ENCODE data around the gene MERTK. TPM values are rescaled to one million over a fixed set of nuclear protein-coding genes. Genes with fewer than 3 reads are reported as not detected.

MERTK gene
- total RNA-seq, 2 experiments from 2014 or later, result 0.08 to 0.19 TPM

GRCh38 chr2:112029164-112029563, 130.8 kb downstream of the MERTK start:
- no peak for TF ChIP-seq CTCF (IDR thresholded peaks at IDR 0.05)
- no peaks in the 10 kb centered on the region for H3K4me1 Mint-ChIP-seq (ENCODE audit: low read depth)
- no peak overlapping the region for H3K27ac Mint-ChIP-seq
- Histone ChIP-seq H3K4me1 (ENCODE audit: insufficient read depth, low read length) (no peaks in the 10 kb centered on the region), H3K27ac (ENCODE audit: low read depth in 1 of 2, low read length in 2 of 2) (no peak overlapping the region), H3K9me3 (ENCODE audit: control insufficient read depth in 1 of 2, insufficient read depth in 1 of 2, low read length in 2 of 2) (peaks cover 0 to 6% of the 10 kb centered on the region in 2 experiments), H3K27me3 (ENCODE audit: control insufficient read depth in 1 of 2, insufficient read depth in 2 of 2, low read length in 2 of 2) (no peaks in the 10 kb centered on the region), H3K4me3 (ENCODE audit: low read length) (no peak overlapping the region), H3K36me3 (ENCODE audit: insufficient read depth, low read length) (no peaks in the 10 kb centered on the region)
- H3K4me3 Mint-ChIP-seq, result no peak overlapping the region
- no peaks in the 10 kb centered on the region for H3K27me3 Mint-ChIP-seq
- ATAC-seq (ENCODE audit: poor library complexity), result no peak
- POLR2A ChIA-PET, result no interaction called here
- DNase-seq, result no peak
- intact Hi-C loops (cut with DNase I, micrococcal nuclease), result no loop called here
- H3K36me3 Mint-ChIP-seq (ENCODE audit: low read depth), result no peaks in the 10 kb centered on the region
- CTCF ChIA-PET, result no interaction called here
- H3K9me3 Mint-ChIP-seq, result no peaks in the 10 kb centered on the region

GRCh38 chr2:112031473-112032223, 133.2 kb downstream of the MERTK start:
- no peak overlapping the region for H3K4me3 ChIP-seq (ENCODE audit: low read length)
- ChIA-PET CTCF (no interaction called here), POLR2A (no interaction called here)
- TF ChIP-seq CTCF (IDR thresholded peaks at IDR 0.05), result no peak
- intact Hi-C loops (cut with DNase I, micrococcal nuclease), result no loop called here
- H3K4me3 Mint-ChIP-seq, result no peak overlapping the region
- H3K9me3 Mint-ChIP-seq, result no peaks in the 10 kb centered on the region
- H3K27ac ChIP-seq (ENCODE audit: low read depth in 1 of 2, low read length in 2 of 2), result no peak overlapping the region
- no peaks in the 10 kb centered on the region for H3K4me1 Mint-ChIP-seq (ENCODE audit: low read depth)
- no peaks in the 10 kb centered on the region for H3K27me3 Mint-ChIP-seq
- peaks cover 5 to 15% of the 10 kb centered on the region in 2 experiments for H3K9me3 ChIP-seq (ENCODE audit: control insufficient read depth in 1 of 2, insufficient read depth in 1 of 2, low read length in 2 of 2)
- no peaks in the 10 kb centered on the region for H3K27me3 ChIP-seq (ENCODE audit: control insufficient read depth in 1 of 2, insufficient read depth in 2 of 2, low read length in 2 of 2)
- H3K36me3 Mint-ChIP-seq (ENCODE audit: low read depth), result no peaks in the 10 kb centered on the region
- no peak overlapping the region for H3K27ac Mint-ChIP-seq
- no peaks in the 10 kb centered on the region for H3K4me1 ChIP-seq (ENCODE audit: insufficient read depth, low read length)
- H3K36me3 ChIP-seq (ENCODE audit: insufficient read depth, low read length), result no peaks in the 10 kb centered on the region
- DNase-seq (no peak), ATAC-seq (ENCODE audit: poor library complexity) (no peak)

GRCh38 chr2:112032224-112032586, 133.8 kb downstream of the MERTK start:
- H3K27me3 ChIP-seq (ENCODE audit: control insufficient read depth in 1 of 2, insufficient read depth in 2 of 2, low read length in 2 of 2), result no peaks in the 10 kb centered on the region
- ATAC-seq (ENCODE audit: poor library complexity) (no peak), DNase-seq (no peak)
- TF ChIP-seq CTCF (IDR thresholded peaks at IDR 0.05), result no peak
- no peak overlapping the region for H3K4me3 Mint-ChIP-seq
- no peaks in the 10 kb centered on the region for H3K4me1 ChIP-seq (ENCODE audit: insufficient read depth, low read length)
- H3K27me3 Mint-ChIP-seq, result no peaks in the 10 kb centered on the region
- no peaks in the 10 kb centered on the region for H3K36me3 Mint-ChIP-seq (ENCODE audit: low read depth)
- ChIA-PET CTCF (no interaction called here), POLR2A (no interaction called here)
- H3K9me3 ChIP-seq (ENCODE audit: control insufficient read depth in 1 of 2, insufficient read depth in 1 of 2, low read length in 2 of 2), result peaks cover 5 to 15% of the 10 kb centered on the region in 2 experiments
- intact Hi-C loops (cut with DNase I, micrococcal nuclease), result no loop called here
- H3K36me3 ChIP-seq (ENCODE audit: insufficient read depth, low read length), result no peaks in the 10 kb centered on the region
- H3K4me1 Mint-ChIP-seq (ENCODE audit: low read depth), result no peaks in the 10 kb centered on the region
- no peaks in the 10 kb centered on the region for H3K9me3 Mint-ChIP-seq
- H3K4me3 ChIP-seq (ENCODE audit: low read length), result no peak overlapping the region
- no peak overlapping the region for H3K27ac ChIP-seq (ENCODE audit: low read depth in 1 of 2, low read length in 2 of 2)
- no peak overlapping the region for H3K27ac Mint-ChIP-seq

Data from CD4-positive, alpha-beta T cell (primary cell).